Osteocyte (in vitro differentiated cells): ENCODE data around the gene CCDC197. TPM values are rescaled to one million over a fixed set of nuclear protein-coding genes. Genes with fewer than 3 reads are reported as not detected.

Experiments used
- DNase-seq: peaks from one replicate; pipeline ENCODE4 v3.0.0; 2021; ENCODE audit warnings: mixed read lengths; ENCODE audit not compliant: unreplicated experiment; ENCODE audit errors: extremely low spot score
- H3K27ac Mint-ChIP-seq: one replicate; pipeline ENCODE4 v1.8.0; 2021; ENCODE audit warnings: mild to moderate bottlenecking, mixed read lengths; ENCODE audit not compliant: unreplicated experiment
- H3K27me3 Mint-ChIP-seq: one replicate; pipeline ENCODE4 v1.8.0; 2021; ENCODE audit warnings: mixed read lengths; ENCODE audit not compliant: unreplicated experiment
- H3K36me3 Mint-ChIP-seq: one replicate; pipeline ENCODE4 v1.8.0; 2021; ENCODE audit warnings: mixed read lengths; ENCODE audit not compliant: unreplicated experiment
- H3K4me1 Mint-ChIP-seq: one replicate; pipeline ENCODE4 v1.8.0; 2021; ENCODE audit warnings: mixed read lengths; ENCODE audit not compliant: unreplicated experiment
- H3K4me3 Mint-ChIP-seq: one replicate; pipeline ENCODE4 v1.8.0; 2021; ENCODE audit warnings: mild to moderate bottlenecking, moderate library complexity, mixed read lengths; ENCODE audit not compliant: unreplicated experiment
- H3K9me3 Mint-ChIP-seq: one replicate; pipeline ENCODE4 v1.8.0; 2021; ENCODE audit warnings: mixed read lengths; ENCODE audit not compliant: unreplicated experiment
- CTCF ChIP-seq: fragments of 200-600 bp; sonication (generic); IDR thresholded peaks from 2 replicates; pipeline ENCODE4 v1.5.0; 2021; ENCODE audit warnings: antibody characterized with exemption, mild to moderate bottlenecking, moderate library complexity
- long read RNA-seq: library from polyadenylated mRNA; unstranded; transcript quantifications from one replicate; pipeline ENCODE4 v2.0.0, GENCODE V29; 2021
- total RNA-seq: library from RNA; stranded (reverse); gene quantifications from 2 replicates; pipeline ENCODE4 v1.2.1, GENCODE V29; 2021

CCDC197 gene
- not detected in 2 replicates for total RNA-seq
- long read RNA-seq, result 0 reads

DNA sequence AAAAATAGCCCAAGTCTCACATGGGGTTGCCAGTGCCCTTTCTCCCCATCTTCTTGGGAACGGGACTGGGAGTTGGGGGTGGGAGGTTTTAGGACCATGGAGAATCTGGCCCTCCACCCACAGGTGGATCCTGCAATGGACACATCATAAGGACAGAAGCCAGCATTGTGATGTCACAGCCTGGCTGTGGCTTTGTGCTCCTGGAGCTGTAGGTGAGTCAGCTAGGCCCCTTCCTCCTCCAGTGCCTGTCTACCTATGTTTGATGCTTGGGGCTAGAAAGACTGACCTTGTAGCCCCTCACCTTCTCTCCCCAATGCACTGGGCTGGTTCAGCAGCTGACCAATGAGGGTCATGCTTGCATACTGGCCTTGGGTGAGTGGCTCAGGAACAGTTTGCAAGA lies at the start of gene CCDC197:
CCDC197 (plus strand) TSS at position 220 of the 400 bp plus-strand sequence. CDS start 831 bp downstream, outside the sequence.
- no peak for TF ChIP-seq CTCF
- no peaks in the 10 kb centered on the region for H3K9me3 Mint-ChIP-seq
- no peak within 1 kb of the TSS for H3K27ac Mint-ChIP-seq
- H3K4me1 Mint-ChIP-seq, result no peaks in the 10 kb centered on the region
- no peak for DNase-seq
- H3K36me3 Mint-ChIP-seq, result no peaks in the 10 kb centered on the region
- no peak within 1 kb of the TSS for H3K4me3 Mint-ChIP-seq
- peaks cover 37% of the 10 kb centered on the region for H3K27me3 Mint-ChIP-seq

- no peak overlapping the region for H3K27ac Mint-ChIP-seq
- no peaks in the 10 kb centered on the region for H3K9me3 Mint-ChIP-seq
- peaks cover 19% of the 10 kb centered on the region for H3K27me3 Mint-ChIP-seq
- DNase-seq, result no peak
- peaks cover 47% of the 10 kb centered on the region for H3K4me1 Mint-ChIP-seq
- no peak overlapping the region for H3K4me3 Mint-ChIP-seq
- H3K36me3 Mint-ChIP-seq, result no peaks in the 10 kb centered on the region
- no peak for TF ChIP-seq CTCF
These were observed 47.5 kb upstream of the CCDC197 start for GRCh38 chr14:93949511-93950075.

- Mint-ChIP-seq H3K27me3 (peaks cover 19% of the 10 kb centered on the region), H3K4me3 (no peak overlapping the region), H3K9me3 (no peaks in the 10 kb centered on the region), H3K27ac (no peak overlapping the region), H3K4me1 (peaks cover 45% of the 10 kb centered on the region), H3K36me3 (no peaks in the 10 kb centered on the region)
- DNase-seq, result no peak
- TF ChIP-seq CTCF, result no peak
These were observed 46.0 kb upstream of the CCDC197 start for GRCh38 chr14:93950948-93951634.

GRCh38 chr14:93951635-93952540 lies 45.2 kb upstream of the CCDC197 start:
- no peak for TF ChIP-seq CTCF

DNA sequence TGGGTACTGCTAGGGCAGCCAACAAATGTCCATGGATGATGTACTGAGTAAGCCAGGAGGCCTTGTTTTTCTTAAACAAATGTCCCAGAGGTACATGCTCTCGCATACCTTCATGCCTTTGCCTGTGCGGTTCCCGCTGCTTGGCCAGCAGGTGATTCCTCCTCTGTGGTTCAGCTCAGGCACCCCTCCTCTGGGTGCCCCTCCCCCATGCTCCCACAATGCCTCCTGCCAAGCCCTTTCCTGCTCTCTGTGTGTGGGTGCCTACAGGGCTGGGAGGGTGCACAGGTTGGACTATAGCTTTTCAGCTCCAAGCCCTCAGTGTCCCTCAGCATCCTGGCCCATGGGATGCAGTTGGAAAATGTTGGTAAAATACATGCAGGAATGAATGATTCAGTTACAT lies 44.3 kb upstream of the CCDC197 start:
- DNase-seq, result no peak
- TF ChIP-seq CTCF, result no peak
- no peak overlapping the region for H3K27ac Mint-ChIP-seq
- H3K27me3 Mint-ChIP-seq, result peaks cover 14% of the 10 kb centered on the region
- H3K9me3 Mint-ChIP-seq, result no peaks in the 10 kb centered on the region
- H3K4me3 Mint-ChIP-seq, result no peak overlapping the region
- H3K4me1 Mint-ChIP-seq, result peaks cover 43% of the 10 kb centered on the region
- H3K36me3 Mint-ChIP-seq, result no peaks in the 10 kb centered on the region

More at GRCh38 chr14:93951635-93952540, 45.2 kb upstream of the CCDC197 start:
- Mint-ChIP-seq H3K4me3 (no peak overlapping the region), H3K36me3 (no peaks in the 10 kb centered on the region), H3K4me1 (peaks cover 42% of the 10 kb centered on the region), H3K27me3 (peaks cover 14% of the 10 kb centered on the region), H3K27ac (no peak overlapping the region), H3K9me3 (no peaks in the 10 kb centered on the region)
- no peak for DNase-seq
